Measurements from ENCODE around the gene PPAN.

Gene PPAN

GRCh38 chr19:10132905-10133304 lies 26.7 kb downstream of the PPAN start:
- Histone ChIP-seq H3K4me2 (ENCODE audit: low read length) (no peak overlapping the region), H3K36me3 (replicated peaks; ENCODE audit: low read depth, low read length) (peaks cover 56% of the 10 kb centered on the region), H3K27me3 (ENCODE audit: low read depth, low read length) (no peaks in the 10 kb centered on the region), H3K9ac (ENCODE audit: low read length) (no peak overlapping the region), H3K79me2 (ENCODE audit: low read length) (peaks cover 4% of the 10 kb centered on the region; the same call in 1 of the 2 replicates), H3K9me3 (ENCODE audit: insufficient read depth, low read length) (no peaks in the 10 kb centered on the region), H3K27ac (ENCODE audit: low read length) (no peak overlapping the region), H3K4me3 (ENCODE audit: low read length) (no peak overlapping the region), H2AFZ (ENCODE audit: low read depth, low read length) (no peak overlapping the region), H4K20me1 (ENCODE audit: insufficient read depth, low read length) (no peaks in the 10 kb centered on the region), H3K4me1 (ENCODE audit: low read length) (no peaks in the 10 kb centered on the region)
- TF ChIP-seq, protein P1, sequence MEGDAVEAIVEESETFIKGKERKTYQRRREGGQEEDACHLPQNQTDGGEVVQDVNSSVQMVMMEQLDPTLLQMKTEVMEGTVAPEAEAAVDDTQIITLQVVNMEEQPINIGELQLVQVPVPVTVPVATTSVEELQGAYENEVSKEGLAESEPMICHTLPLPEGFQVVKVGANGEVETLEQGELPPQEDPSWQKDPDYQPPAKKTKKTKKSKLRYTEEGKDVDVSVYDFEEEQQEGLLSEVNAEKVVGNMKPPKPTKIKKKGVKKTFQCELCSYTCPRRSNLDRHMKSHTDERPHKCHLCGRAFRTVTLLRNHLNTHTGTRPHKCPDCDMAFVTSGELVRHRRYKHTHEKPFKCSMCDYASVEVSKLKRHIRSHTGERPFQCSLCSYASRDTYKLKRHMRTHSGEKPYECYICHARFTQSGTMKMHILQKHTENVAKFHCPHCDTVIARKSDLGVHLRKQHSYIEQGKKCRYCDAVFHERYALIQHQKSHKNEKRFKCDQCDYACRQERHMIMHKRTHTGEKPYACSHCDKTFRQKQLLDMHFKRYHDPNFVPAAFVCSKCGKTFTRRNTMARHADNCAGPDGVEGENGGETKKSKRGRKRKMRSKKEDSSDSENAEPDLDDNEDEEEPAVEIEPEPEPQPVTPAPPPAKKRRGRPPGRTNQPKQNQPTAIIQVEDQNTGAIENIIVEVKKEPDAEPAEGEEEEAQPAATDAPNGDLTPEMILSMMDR (IDR thresholded peaks at IDR 0.05; ENCODE audit: low read depth, low read length) = no peak
- no peak for TF ChIP-seq EZH2phosphoT487 (IDR thresholded peaks at IDR 0.05; ENCODE audit: low read depth)

- Histone ChIP-seq H3K79me2 (ENCODE audit: low read length) (peaks cover 4% of the 10 kb centered on the region; the same call in 1 of the 2 replicates), H2AFZ (ENCODE audit: low read depth, low read length) (no peak overlapping the region), H3K36me3 (replicated peaks; ENCODE audit: low read depth, low read length) (peaks cover 57% of the 10 kb centered on the region), H3K4me1 (ENCODE audit: low read length) (no peaks in the 10 kb centered on the region), H3K4me2 (ENCODE audit: low read length) (no peak overlapping the region), H4K20me1 (ENCODE audit: insufficient read depth, low read length) (no peaks in the 10 kb centered on the region), H3K27ac (ENCODE audit: low read length) (no peak overlapping the region), H3K27me3 (ENCODE audit: low read depth, low read length) (no peaks in the 10 kb centered on the region), H3K9me3 (ENCODE audit: insufficient read depth, low read length) (no peaks in the 10 kb centered on the region), H3K9ac (ENCODE audit: low read length) (no peak overlapping the region), H3K4me3 (ENCODE audit: low read length) (no peak overlapping the region)
- no peak for TF ChIP-seq EZH2phosphoT487 (IDR thresholded peaks at IDR 0.05; ENCODE audit: low read depth)
- TF ChIP-seq, protein P1 (IDR thresholded peaks at IDR 0.05; ENCODE audit: low read depth, low read length) = no peak
Measured at GRCh38 chr19:10133596-10133995, 27.4 kb downstream of the PPAN start.

DNA sequence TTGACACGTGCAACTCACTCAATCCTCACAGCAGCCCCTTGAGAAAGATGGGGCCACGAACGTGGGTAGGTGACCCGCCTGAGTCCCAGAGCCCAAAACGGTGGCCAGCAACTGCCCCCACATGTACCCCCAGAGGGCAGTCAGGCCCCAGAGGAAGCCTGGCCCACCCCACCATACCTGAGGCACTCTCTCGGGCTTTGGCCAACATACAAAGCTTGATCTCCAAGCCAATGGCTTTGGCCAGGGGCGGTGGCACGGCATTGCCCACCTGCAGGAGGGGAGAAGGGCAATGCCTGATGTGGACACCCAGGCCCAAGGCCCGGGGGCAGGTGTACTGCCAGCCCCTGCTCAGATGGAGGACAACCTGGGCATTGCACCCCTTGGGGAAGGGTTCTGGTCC lies 27.9 kb downstream of the PPAN start:
- no peak overlapping the region for H2AFZ ChIP-seq (ENCODE audit: low read depth, low read length)
- no peaks in the 10 kb centered on the region for H3K27me3 ChIP-seq (ENCODE audit: low read depth, low read length)
- peaks cover 4% of the 10 kb centered on the region; the same call in 1 of the 2 replicates for H3K79me2 ChIP-seq (ENCODE audit: low read length)
- H3K9me3 ChIP-seq (ENCODE audit: insufficient read depth, low read length) = no peaks in the 10 kb centered on the region
- H3K27ac ChIP-seq (ENCODE audit: low read length) = no peak overlapping the region
- H4K20me1 ChIP-seq (ENCODE audit: insufficient read depth, low read length) = no peaks in the 10 kb centered on the region
- H3K36me3 ChIP-seq (replicated peaks; ENCODE audit: low read depth, low read length) = peaks cover 61% of the 10 kb centered on the region
- no peak overlapping the region for H3K4me3 ChIP-seq (ENCODE audit: low read length)
- no peaks in the 10 kb centered on the region for H3K4me1 ChIP-seq (ENCODE audit: low read length)
- H3K9ac ChIP-seq (ENCODE audit: low read length) = no peak overlapping the region
- H3K4me2 ChIP-seq (ENCODE audit: low read length) = no peak overlapping the region
- TF ChIP-seq, protein P1 (IDR thresholded peaks at IDR 0.05; ENCODE audit: low read depth, low read length) = no peak
- no peak for TF ChIP-seq EZH2phosphoT487 (IDR thresholded peaks at IDR 0.05; ENCODE audit: low read depth)

GRCh38 chr19:10135551-10136334 lies 29.6 kb downstream of the PPAN start:
- peaks cover 70% of the 10 kb centered on the region for H3K36me3 ChIP-seq (replicated peaks; ENCODE audit: low read depth, low read length)
- H3K27ac ChIP-seq (ENCODE audit: low read length) = no peak overlapping the region
- H3K4me1 ChIP-seq (ENCODE audit: low read length) = no peaks in the 10 kb centered on the region
- H3K27me3 ChIP-seq (ENCODE audit: low read depth, low read length) = no peaks in the 10 kb centered on the region
- no peaks in the 10 kb centered on the region for H4K20me1 ChIP-seq (ENCODE audit: insufficient read depth, low read length)
- no peak for TF ChIP-seq EZH2phosphoT487 (IDR thresholded peaks at IDR 0.05; ENCODE audit: low read depth)
- TF ChIP-seq, protein P1 (IDR thresholded peaks at IDR 0.05; ENCODE audit: low read depth, low read length) = no peak
- H3K79me2 ChIP-seq (ENCODE audit: low read length) = peaks cover 4% of the 10 kb centered on the region; the same call in 1 of the 2 replicates
- no peak overlapping the region for H3K9ac ChIP-seq (ENCODE audit: low read length)
- no peak overlapping the region for H2AFZ ChIP-seq (ENCODE audit: low read depth, low read length)
- H3K9me3 ChIP-seq (ENCODE audit: insufficient read depth, low read length) = no peaks in the 10 kb centered on the region
- no peak overlapping the region for H3K4me3 ChIP-seq (ENCODE audit: low read length)
- H3K4me2 ChIP-seq (ENCODE audit: low read length) = no peak overlapping the region

All from OCI-LY3 (cell line).